NCI-H510A treated with DMSO at 0.1 percent for 48 hours (cell line): ENCODE results near the gene KCNMA1.
A peak's percentile ranks its signal among the peaks of the same experiment; 100 is the strongest.

ENCODE experiments used
- DNase-seq: peaks from one replicate; lab custom pipeline; 2025; lab: John Stamatoyannopoulos, UW

KCNMA1 gene

DNA sequence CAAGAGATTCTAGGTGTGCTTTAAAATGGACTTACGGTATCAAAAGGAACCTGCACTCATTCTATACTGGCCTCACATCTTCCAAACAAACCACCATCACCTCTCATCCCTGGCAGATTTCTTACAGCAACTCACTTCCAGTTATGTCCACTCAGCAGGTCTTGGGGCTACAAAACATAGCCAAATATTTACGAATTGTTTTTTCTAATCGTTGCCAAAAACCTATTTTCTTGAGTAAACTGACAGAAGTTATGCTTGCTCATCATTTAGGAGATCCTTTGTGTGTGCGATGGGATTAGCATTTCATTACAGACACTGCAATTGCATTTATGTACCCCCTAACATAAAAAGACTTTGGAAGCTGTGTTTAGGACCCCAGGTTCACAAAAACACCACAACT, 2.7 kb downstream of the KCNMA1 start:
- no peak for DNase-seq

DNA sequence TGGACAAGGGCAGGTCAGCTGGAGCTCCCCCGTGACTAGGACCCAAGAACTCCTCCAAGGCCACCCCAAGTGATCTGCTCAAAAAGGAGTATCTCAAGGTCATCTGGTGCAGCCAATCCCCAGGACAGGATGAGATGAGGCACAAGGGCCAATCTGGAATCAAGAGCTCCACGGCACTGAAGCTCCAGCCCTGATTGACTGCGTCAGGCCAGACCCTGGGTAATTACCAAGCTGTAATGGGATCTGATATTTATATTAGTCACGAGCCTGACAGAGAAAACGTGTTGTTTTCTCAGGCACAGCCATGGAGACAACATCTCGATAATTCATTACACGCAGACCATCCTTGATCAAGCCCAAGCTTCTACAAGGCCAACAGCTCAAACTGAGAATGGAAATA, 4.2 kb downstream of the KCNMA1 start:
- DNase-seq = no peak

DNA sequence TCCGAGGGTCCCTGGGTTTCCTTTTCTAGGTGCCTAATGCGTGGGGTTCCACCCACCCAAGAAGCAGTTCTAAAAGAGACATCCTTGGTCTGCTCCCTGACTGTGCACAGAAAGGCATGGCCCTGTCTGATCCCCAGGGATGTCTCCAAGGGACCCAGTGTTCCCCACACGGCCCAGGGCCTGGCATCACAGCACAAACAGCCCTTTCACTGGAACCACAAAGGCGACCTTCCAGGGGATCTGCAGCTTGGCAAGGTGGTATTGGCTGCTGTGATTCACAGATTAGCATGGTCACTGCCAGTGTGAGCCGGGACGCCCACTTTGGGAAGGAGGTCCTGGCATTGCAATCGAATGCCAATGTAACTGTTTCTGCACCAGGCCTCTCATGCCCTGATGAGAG, 6.4 kb downstream of the KCNMA1 start:
- DNase-seq = no peak

DNA sequence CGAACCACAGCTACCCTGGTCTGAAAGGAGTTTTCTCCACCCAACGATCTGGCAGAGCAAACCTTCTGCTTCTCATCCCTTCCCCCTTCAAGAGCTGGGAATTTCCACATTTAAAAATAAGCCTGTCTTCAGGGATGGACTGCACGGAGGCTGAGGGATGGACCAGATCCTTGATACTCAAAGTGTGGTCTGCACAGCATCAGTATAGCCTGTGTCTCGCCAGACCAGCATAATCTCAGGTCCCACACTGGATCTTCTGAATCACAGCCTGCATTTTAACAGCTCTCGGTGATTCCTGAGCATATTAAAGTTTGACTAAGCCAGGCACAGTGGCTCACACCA, 7.1 kb downstream of the KCNMA1 start:
- DNase-seq = no peak

DNA sequence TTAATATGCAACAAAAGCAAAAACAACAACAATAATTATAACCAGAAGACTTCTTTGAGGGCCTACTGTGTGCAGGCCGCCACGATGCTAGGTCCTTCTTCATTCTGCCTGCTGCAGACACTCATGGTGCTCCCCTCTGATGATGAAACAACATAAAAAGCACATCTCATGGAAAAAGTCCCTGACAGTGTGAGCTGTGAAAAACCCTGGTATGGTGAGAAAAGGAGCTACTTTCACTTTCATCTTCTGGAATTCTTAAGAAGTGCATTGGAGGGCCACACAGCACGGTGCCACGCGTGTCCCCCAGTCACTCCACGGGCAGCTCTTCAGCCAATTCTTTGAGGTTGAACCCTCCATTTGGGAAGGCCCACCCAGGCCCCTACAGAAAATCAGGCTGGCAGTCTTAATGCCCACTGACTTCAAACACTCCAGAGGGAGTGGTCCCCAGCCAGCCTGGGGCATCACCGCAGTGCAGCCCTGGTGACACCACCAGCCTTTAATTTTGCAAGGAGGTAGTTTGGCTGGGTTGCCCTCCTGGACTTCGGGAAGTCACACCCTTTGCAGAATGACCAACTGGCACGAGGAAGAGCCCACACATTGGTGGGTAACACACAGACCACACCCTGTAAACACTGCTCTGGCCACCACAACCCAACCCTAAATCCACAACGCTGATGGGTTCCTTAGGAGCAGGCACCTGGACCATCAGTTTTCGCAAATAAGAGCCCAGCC, 7.7 kb downstream of the KCNMA1 start:
- no peak for DNase-seq

DNA sequence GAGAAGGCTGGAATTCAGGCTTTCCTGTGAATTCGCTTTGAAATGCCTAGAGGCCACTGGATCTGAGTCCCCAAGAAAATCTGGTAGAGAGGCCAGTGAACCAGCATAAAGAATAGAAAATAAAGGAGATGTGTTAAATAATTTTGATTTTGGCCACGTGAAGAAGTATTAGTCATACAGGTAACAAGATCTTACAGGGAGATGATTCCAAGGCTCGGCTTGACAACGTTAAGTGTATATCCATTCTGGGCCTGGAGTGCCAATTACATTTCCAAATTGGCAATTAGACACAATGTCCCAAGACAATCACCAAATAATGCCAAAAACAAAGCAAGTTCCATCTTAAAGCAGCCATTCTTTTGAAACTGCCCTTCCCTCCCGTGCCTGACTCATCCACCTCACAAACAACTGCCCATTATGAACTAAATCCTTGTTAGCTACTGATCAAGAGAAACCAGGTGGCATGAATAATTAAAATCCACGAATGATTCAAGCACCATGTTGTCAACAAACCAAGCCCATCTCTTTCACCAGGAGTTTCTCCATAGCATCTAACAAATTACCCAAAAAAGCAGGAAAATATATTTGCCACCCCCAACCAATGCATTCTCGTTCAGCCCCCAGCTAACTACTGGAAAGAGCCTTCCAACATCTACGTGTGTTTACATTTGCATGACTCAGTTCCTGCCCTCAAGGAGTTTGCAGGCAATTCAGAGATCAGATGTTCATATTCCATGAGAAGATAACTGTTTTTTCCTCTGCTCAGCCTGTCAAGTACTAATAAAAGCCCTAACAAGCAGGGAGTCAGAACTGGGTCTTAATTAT, 8.5 kb downstream of the KCNMA1 start:
- no peak for DNase-seq

DNA sequence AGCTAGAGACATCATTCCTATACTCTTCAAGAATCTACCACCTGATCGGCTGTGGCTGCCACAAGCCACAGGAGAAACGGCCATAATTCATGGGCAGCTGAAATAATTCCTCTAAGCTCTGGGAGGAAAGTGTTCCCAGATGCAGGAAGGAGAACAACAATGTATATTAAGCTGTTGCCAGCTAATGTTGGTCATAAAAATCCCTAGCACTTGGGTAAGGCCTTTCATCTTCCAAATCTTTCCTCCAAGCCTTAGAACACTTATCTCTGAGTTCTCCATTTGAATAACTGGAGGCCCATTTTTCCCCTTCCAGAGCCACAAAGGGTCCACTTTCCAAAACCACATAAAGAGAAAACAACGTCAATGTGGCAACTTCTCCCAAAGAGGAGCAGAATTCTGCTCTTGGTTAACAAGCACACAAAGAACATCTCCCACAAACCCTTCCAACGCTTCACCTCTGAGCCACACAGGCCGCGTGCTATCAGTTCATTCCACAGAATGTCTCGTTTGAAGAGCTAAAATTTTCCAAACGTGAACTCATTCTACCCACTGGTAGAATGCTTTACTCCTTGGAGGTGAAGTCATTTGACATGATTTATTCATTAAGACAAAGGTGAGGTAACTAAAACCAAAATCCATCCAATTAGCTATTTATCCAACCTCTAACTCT, 11.2 kb downstream of the KCNMA1 start:
- DNase-seq = no peak

DNA sequence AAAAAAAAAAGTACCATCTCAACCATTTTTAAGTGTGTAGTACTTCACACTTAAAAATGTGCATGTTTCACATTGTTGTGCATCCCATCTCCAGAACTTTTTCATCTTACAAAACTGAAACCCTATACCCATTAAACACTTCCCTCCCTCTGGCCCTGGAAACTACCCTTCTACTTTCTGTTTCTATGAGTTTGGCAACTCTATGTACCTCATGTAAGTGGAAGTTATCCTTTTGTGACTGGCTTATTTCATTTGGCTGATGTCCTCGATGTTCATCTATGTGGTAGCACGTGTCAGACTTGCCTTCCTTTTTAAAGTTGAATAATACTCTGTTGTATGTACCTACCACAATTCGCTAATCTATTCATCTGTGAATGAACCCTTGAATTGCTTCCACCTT, 12.2 kb downstream of the KCNMA1 start:
- DNase-seq = no peak

DNA sequence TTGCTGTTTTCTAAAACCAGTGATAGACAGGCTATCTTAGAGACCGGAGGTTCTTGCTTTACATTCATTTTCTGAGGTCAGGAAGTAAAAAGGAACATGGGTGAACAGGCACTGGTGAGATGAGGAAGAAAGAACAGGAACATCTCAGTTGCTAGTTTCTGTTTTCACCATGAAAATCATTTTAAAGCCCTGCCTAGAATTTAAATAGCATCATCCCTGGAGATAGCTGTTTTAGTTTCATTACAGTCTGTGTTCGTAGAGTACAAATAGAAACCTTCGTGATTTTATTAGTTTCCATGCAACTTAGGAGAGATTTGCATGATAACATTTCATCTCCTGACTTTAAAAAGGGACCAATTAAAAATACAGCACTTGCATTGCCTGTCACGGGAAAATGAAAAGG, 14.7 kb downstream of the KCNMA1 start:
- no peak for DNase-seq

DNA sequence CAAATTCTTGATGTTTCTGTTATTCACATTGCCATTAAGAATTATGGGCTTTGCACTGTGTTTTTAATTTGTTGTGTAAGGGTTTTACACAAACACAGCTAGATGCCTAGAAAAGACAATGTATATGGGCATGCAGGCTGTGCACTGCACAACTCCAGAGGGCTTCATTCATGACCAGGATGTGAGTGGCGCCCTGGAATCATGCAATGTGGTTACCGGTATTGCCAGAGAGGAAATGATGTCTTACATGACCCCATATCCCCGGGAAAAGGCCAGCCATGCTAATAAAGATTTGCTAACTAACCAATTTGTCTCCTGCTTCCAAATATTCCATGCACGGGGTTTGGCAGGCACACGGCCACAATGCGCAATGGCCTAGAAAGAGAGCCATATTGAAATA, 16.9 kb downstream of the KCNMA1 start:
- no peak for DNase-seq

DNA sequence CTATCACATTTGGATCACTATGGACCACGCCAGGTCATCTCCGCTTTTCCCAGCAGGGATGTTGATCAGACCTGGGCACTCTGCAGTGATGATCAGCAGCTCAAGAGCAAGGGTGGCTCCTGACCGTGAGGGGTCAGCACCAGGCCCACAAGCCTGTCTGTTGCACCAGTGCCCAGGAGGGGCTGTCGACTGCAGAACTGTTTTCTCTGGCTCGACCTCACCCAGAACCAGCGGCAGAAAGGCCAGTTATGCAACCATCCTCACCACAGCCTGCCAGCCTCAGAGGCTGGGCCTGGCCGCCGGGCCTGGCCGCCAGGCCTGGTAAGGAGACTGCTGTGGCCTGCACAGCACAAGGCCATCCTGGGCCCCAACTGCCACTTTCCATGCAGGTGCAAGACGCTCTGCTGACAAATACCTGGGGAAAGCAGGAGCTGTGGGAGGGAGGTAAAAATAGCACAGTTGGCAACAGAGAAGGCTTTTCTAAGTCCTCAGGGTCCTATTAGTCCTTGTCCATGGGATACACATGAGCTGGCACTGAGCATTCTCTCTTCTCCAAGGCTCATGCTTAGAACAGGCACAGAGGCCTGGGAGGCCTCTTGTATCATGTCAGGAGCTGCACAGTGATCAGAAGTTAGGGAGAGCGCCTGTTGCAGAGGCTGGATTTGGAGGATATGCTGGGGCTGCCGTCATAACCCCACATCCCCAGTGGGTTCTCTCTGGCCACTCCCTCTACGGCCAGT, 17.5 kb downstream of the KCNMA1 start:
- DNase-seq = no peak

DNA sequence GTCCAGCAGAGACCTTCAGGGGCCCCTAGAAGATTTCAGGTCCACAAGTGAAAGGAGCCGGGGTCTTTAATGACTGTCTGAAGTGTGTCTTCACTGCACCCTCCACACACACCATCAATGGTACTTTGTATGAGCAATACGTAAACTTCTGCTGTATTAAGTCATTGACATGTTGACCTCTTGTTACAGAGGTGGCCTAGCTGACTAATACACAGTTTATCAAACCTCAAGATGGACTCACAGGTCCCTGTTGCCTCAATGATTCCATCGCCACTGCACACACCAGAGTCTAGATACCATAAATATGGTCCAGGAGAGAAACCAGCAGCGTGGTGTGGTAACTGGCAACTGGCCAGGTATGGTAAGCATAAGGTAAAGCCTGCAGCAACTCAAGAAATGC, 19.5 kb downstream of the KCNMA1 start:
- DNase-seq = no peak

DNA sequence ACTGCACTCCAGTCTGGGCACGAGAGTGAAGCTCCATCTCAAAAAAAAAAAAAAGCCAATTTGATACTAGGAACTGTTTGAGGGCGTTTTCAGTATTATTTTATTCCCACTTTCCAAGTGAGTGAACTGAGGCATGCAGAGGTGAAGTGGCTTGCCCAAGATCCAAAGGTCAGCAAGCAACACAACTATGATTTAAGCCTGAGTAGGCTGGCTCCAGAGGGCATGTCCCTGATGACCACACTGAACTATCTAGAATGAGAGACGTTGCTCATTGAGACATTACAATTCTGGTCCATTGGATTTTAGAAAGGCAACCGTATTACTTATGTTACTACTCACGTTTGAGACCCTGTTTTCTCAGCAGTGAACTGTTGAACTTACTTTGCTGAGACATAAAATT, 20.8 kb downstream of the KCNMA1 start:
- no peak for DNase-seq

DNA sequence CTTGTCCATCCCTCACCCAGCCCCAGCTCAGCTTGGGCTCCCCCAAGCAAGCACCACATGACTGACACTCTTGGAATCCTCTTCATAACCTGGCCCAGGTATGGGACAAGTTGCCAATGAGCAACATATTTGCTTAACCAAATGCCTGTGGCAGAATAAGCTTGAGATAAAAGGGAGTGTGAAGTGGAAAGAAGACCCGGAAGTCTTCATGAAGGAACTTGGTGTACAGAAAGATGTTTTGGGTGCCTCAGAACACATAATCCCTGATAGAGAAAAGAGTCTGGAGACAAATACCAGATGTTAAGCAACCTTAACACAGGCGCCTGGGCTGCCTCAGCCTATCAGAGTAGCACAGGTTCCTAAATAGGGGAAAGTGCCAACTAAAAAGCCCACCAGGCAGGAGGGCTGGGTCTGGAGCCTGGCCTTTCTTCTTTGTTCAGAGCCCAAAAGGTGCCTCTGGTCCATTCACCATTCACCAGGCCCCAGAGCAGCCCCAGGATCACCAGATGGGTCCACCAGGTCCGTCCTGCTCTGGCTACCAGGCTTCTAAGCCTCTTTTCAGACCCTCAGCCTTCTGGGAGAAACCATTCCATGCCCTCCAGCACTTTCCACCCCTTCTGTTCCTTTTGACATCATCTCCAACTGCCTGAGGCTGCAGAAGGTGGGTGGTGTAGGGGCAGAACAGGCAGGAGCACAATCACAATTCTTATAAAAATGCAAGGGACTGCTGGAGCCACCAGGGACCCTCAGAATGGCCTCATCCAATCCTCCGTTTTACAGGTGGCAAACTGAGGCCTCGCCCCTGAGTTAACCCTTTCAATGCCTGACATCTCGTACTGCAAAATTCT, 22.6 kb downstream of the KCNMA1 start:
- no peak for DNase-seq

DNA sequence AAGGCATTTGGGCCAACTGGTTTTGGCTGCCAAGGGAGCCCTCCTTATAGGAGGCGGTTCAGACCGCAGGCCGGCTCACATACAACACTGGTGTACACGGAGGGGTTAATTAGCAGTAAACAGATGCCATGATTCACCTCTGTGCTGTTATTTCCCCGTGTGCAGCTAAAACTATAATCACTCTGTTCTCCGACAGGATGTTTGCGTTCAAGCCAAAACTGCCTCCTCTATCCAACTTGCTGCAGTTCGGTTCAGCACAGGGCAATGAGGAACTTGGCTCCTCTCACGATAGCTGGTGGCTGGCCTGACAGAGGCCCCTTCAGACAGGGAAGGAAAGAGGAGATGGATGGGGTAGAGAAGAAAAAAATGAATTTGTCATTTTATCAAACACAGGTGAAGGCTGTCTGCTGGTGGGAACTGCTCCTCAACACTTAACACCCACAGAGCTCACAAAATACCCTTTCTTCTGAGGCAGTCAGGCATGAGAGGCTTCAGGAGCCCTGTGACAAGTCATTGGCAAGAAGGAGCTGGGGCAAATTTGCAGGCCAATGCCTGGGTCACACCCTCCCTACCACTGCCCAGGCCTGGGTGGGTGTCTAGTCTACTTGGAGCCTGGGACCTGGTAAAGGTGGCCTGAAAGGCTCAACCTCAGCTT, 24.0 kb downstream of the KCNMA1 start:
- peak; percentile 28 for DNase-seq

DNA sequence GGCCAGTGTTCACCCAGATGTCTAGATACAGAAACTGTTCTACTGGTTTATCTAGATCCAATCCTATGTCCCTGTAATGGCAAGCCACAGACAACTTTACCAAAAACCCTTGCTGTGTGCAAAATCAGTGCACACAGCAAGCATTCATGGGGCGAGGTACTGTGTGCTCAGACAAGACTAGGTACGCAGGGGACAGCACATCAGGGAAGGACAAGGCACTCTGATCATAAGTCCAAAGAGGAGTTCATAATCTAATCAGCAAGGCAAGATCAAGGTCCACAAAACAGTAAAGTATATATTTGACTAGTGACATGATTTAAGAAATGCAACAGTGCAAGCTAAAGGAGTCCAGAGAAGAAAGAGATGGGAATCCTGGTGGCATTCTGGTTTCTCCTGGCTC, 25.9 kb downstream of the KCNMA1 start:
- no peak for DNase-seq

DNA sequence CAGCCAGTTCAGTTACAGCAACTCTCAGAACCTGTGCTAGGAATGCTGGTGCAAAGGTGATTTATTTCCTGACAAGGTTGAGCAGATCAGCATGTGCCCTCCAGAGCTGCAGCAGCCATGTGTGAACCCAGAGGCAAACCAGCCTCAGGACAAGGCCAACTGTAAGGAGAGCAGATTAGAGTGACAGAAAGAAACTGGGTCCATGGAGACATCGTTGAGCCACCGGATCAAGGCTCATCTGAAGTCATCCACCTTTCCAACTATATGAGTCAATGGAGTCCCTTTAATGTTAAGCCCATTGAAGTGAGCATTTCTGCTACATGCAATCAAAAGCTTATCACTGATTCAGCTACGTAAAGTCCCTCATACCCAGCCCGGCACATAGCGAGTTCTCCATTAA, 26.4 kb downstream of the KCNMA1 start:
- no peak for DNase-seq

DNA sequence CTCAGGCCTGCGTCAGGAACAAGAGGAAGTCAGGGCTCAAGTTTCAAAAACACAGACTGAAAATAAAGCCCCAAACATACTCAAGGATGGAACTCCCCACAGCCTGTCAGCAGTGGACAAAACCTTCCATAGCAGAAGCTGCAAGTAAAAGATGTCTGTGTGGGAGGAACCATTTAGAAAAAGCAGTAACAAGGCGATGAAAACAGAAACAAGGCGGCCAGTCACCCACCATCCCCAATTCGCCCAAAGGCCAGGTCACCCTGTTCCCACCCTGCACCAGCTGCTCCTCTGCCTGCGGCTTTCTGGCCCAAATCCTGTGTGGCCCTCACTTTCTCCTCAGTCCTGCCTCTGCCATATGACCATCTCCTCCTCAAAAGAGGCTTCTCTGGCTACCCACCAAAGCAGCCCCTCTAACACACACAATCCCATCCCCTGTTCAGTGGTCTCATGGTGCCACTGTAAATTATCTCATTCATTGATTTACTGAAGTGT, 27.8 kb downstream of the KCNMA1 start:
- DNase-seq = peak; percentile 27

DNA sequence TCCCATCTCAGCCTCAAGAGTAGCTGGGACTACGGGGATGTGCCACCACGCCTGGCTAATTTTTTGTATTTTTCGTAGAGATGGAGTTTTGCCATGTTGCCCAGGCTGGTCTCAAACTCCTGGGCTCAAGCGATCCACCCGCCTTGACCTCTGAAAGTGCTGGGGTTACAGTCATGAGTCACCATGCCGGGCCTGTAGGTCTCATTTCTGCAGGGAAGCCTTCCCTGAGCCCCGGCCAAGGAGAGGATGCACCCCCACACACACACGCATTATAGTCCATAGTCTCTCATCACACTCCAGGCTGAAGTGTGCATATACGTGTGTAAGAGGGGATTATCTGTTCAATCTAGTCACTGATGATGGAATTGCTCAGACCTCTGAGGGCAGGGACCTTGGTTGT, 29.3 kb downstream of the KCNMA1 start:
- no peak for DNase-seq

DNA sequence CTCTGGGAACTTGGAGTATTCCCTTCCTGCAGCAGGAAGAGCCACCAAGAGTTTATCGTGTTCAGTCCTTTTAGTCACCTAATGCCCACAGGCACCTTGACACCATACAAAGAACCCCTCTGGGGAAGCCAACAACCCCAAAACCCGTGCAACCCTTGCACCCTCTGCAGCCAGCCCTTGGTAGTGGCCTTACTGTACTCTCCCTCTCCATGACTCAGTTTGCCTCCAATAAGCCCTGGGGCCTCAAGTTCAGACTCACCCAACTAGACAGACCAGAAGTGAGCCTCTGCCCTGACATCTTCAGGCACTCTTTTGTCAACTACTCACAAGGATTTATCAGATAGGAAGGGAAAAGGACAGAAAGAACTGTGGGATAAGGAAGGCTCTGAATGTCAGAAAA, 30.9 kb downstream of the KCNMA1 start:
- no peak for DNase-seq

DNA sequence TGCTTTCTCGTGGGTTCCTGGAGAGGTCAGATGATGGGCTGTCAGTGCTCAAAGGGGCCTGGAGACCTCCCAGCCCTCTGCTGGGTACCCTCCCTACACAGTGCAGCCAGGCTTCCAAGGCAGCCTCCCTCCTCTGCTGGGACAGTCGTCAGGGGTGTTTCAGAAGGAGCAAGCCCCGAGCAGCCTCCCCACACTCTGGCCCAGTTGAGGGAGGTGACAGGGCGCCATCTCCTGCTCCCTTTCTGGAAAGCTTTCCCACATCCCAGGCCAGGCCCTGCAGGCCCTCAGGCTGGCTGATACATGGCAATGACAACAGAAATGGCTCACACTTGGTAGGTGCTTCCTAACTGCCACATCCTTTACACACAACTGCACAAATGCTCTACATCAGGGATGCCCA, 32.1 kb downstream of the KCNMA1 start:
- no peak for DNase-seq
